Activated T-cell treated with anti-CD3 and anti-CD28 coated beads, Interleukin-2, amount 50 U/mL, for 72 hours (primary cell): ENCODE data around the gene IL37. TPM values are rescaled to one million over a fixed set of nuclear protein-coding genes. Genes with fewer than 3 reads are reported as not detected.

ENCODE experiments used
- ATAC-seq, 2 donors: fragments of 150-1000 bp; cut with Tn5 transposase; replicated peaks in 1 of 2; 2 replicates each; pipeline ENCODE4 v1.10.0; 2021; ENCODE audit warnings: moderate library complexity in 2 of 2, mild to moderate bottlenecking in 1 of 2
- DNase-seq, 2 donors: peaks; one replicate each; pipeline ENCODE4 v3.0.0; 2021 to 2022; ENCODE audit warnings: mixed read lengths in 1 of 2
- H3K27ac Mint-ChIP-seq: one replicate; pipeline ENCODE4 v1.8.0; 2022; ENCODE audit warnings: mild to moderate bottlenecking, moderate library complexity, mixed read lengths
- H3K27me3 Mint-ChIP-seq: one replicate; pipeline ENCODE4 v1.8.0; 2022; ENCODE audit warnings: low read depth, mixed read lengths
- H3K36me3 Mint-ChIP-seq, 2 donors: one replicate each; pipeline ENCODE4 v1.8.0; 2022; ENCODE audit warnings: mixed read lengths in 2 of 2, mild to moderate bottlenecking in 1 of 2; ENCODE audit not compliant: insufficient read depth in 2 of 2
- H3K4me1 Mint-ChIP-seq: one replicate; pipeline ENCODE4 v1.8.0; 2022; ENCODE audit warnings: low read depth, mixed read lengths
- H3K4me3 Mint-ChIP-seq, 2 donors: one replicate each; pipeline ENCODE4 v1.8.0; 2022; ENCODE audit warnings: mild to moderate bottlenecking in 2 of 2, mixed read lengths in 2 of 2, moderate library complexity in 2 of 2
- H3K9me3 Mint-ChIP-seq, 2 donors: one replicate each; pipeline ENCODE4 v1.8.0; 2022; ENCODE audit warnings: mixed read lengths in 2 of 2
- total RNA-seq, 2 donors: library from RNA; stranded (reverse); gene quantifications; one replicate each; pipeline ENCODE4 v1.2.3, GENCODE V29; 2022

The IL37 gene
- total RNA-seq, 2 donors from 2014 or later: not detected

- Mint-ChIP-seq H3K4me3 (peak overlapping the region in 1 of 2 donors; percentile 58), H3K9me3 (no peaks in the 10 kb centered on the region), H3K27me3 (no peaks in the 10 kb centered on the region), H3K27ac (peak overlapping the region; percentile 4), H3K4me1 (peaks cover 36% of the 10 kb centered on the region), H3K36me3 (no peaks in the 10 kb centered on the region)
- no peak for DNase-seq
- no peak for ATAC-seq
These were observed 30.3 kb upstream of the IL37 start for GRCh38 chr2:112880696-112881095.

- H3K4me3 Mint-ChIP-seq: peak overlapping the region; percentile 51 to 61
These were observed 29.6 kb upstream of the IL37 start for GRCh38 chr2:112881217-112881985.

GRCh38 chr2:112883669-112884068 lies 27.3 kb upstream of the IL37 start:
- DNase-seq (no peak), ATAC-seq (no peak)
- Mint-ChIP-seq H3K36me3 (no peaks in the 10 kb centered on the region), H3K27ac (no peak overlapping the region), H3K27me3 (no peaks in the 10 kb centered on the region), H3K4me1 (peaks cover 36% of the 10 kb centered on the region), H3K9me3 (no peaks in the 10 kb centered on the region), H3K4me3 (no peak overlapping the region)

More at GRCh38 chr2:112881217-112881985, 29.6 kb upstream of the IL37 start:
- ATAC-seq (peak; percentile 82 to 86), DNase-seq (peak; percentile 57)
- no peaks in the 10 kb centered on the region for H3K36me3 Mint-ChIP-seq
- peak overlapping the region; percentile 62 for H3K27ac Mint-ChIP-seq
- H3K9me3 Mint-ChIP-seq: no peaks in the 10 kb centered on the region
- H3K27me3 Mint-ChIP-seq: no peaks in the 10 kb centered on the region
- H3K4me1 Mint-ChIP-seq: peaks cover 36% of the 10 kb centered on the region

DNA sequence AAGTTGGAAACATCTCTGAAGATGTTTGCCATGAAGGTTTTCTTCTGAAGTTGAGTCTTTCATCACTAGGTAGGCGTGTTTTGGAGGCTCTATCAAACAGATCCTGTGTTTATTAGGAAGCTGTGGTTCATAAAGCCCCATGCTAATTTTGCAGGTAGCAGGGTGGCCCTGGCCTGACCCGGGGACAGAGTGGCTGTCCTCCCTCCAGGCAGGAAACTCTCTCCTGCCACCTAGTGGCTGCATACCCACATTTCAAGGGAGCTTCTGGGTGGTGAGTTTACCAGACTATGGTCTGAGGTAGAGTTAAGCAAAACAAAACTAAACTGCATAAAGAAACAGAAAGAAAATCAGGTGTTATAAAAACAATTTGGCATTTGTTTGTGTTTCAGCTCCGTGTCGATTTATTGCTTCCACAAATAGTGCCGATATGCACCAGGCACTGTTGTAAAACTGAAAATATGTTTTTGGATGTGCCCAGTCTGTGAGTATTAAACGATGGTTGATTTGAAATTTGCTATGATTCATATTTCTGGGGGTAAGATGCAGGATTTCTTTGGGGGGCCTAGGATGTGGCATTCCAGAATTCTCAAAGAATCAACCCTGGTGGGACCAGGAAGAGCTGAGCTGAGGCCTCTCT lies 26.0 kb upstream of the IL37 start:
- Mint-ChIP-seq H3K27me3 (no peaks in the 10 kb centered on the region), H3K4me3 (peak overlapping the region in 1 of 2 donors; percentile 15), H3K9me3 (no peaks in the 10 kb centered on the region), H3K4me1 (peaks cover 28% of the 10 kb centered on the region), H3K27ac (no peak overlapping the region), H3K36me3 (no peaks in the 10 kb centered on the region)
- peak; percentile 74 to 79 for ATAC-seq
- DNase-seq: peak; percentile 74 to 84

DNA sequence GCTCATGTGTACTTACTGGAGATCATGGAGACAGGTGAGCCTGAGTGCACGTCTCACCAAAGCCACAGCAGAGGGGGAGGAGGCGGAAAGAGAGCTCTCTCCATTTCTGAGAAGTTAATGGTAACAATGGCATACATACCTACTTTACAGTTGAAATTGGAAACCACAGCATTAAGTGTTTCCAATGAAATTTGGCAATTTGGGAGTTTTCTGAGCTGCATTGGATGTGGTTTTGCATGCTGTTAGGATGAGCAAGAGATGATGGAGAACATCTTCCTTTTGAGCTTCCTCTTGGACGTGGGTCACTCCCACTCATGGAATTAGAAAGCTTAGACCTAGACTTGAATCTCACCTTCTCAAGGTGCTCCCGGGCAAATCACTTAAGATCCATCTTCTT lies 25.5 kb upstream of the IL37 start:
- H3K9me3 Mint-ChIP-seq: no peaks in the 10 kb centered on the region
- H3K36me3 Mint-ChIP-seq: no peaks in the 10 kb centered on the region
- DNase-seq (no peak), ATAC-seq (peak in 1 of 2 donors; percentile 13)
- peaks cover 23% of the 10 kb centered on the region for H3K4me1 Mint-ChIP-seq
- no peaks in the 10 kb centered on the region for H3K27me3 Mint-ChIP-seq
- H3K27ac Mint-ChIP-seq: no peak overlapping the region
- peak overlapping the region in 1 of 2 donors; percentile 15 for H3K4me3 Mint-ChIP-seq

DNA sequence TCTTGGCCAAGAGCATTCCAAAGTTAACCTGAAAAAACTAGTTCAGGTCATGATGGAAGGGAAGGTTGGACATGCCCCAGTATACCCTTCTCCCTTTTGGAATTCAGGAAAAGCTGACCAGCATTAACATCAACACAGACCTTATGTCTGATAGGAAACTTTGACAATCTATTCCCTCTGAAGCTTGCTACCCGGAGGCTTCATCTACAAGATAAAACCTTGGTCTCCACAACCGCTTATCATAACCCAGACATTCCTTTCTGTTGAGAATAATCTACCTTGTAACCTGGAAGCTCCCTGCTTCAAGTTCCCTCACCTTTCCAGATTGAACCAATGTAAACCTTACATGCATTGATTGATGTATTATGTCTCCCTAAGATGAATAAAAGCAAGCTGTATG lies 24.7 kb upstream of the IL37 start:
- H3K9me3 Mint-ChIP-seq: no peaks in the 10 kb centered on the region
- DNase-seq (no peak), ATAC-seq (no peak)
- H3K36me3 Mint-ChIP-seq: no peaks in the 10 kb centered on the region
- no peaks in the 10 kb centered on the region for H3K27me3 Mint-ChIP-seq
- peaks cover 15% of the 10 kb centered on the region for H3K4me1 Mint-ChIP-seq
- H3K4me3 Mint-ChIP-seq: no peak overlapping the region
- H3K27ac Mint-ChIP-seq: no peak overlapping the region

- H3K4me1 Mint-ChIP-seq: peaks cover 11% of the 10 kb centered on the region
- H3K36me3 Mint-ChIP-seq: no peaks in the 10 kb centered on the region
- no peak overlapping the region for H3K4me3 Mint-ChIP-seq
- no peak overlapping the region for H3K27ac Mint-ChIP-seq
- no peaks in the 10 kb centered on the region for H3K9me3 Mint-ChIP-seq
- DNase-seq: no peak
- no peaks in the 10 kb centered on the region for H3K27me3 Mint-ChIP-seq
- ATAC-seq: no peak
These were observed 22.8 kb upstream of the IL37 start for GRCh38 chr2:112887964-112888749.

- Mint-ChIP-seq H3K27ac (no peak overlapping the region), H3K27me3 (no peaks in the 10 kb centered on the region), H3K9me3 (no peaks in the 10 kb centered on the region), H3K4me1 (peaks cover 7% of the 10 kb centered on the region), H3K36me3 (no peaks in the 10 kb centered on the region), H3K4me3 (no peak overlapping the region)
- ATAC-seq (no peak), DNase-seq (no peak)
These were observed 21.0 kb upstream of the IL37 start for GRCh38 chr2:112889976-112890375.

DNA sequence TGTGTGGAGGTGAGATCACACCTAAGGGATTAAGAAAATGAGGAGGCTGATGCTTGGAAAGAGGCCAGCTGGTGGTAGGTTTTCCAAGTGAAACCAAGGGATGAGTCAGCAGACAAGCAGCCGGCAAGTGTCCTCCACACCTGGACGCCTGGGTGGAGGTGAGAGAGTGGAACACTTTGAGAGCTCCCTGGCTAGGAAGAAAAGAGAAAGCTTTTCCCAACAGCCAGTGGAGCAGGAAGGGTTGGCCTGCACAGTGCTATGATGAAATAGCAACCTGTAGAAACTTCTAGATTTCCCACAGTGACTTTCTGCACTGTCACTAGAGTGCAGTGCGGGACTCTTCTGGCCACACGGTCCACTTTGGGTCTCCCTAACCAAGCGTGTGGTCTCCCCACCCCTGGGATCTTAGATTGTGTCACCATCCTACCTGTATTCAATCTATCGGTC lies 19.6 kb upstream of the IL37 start:
- Mint-ChIP-seq H3K36me3 (no peaks in the 10 kb centered on the region), H3K9me3 (no peaks in the 10 kb centered on the region), H3K27me3 (no peaks in the 10 kb centered on the region), H3K4me3 (no peak overlapping the region), H3K4me1 (no peaks in the 10 kb centered on the region), H3K27ac (no peak overlapping the region)
- no peak for ATAC-seq
- DNase-seq: no peak

DNA sequence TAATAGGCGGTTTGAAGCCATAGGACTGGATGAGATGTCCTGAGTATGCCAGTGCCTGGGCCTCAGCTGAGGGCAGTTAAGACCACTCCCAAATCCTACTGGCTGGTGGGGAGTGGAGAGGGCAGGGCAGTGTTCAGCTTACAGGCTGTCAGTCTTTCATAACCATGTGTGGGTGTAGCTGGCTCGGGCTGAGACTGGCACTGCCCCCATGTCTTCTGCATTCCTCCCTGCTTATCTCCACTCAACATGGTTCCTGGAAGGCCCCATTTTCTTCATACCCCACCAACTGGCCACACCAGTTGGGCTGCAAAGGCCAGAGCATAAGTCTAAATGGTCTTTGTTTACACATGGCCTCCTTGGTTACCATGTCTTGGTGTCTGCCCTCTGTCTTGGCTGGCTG lies 17.2 kb upstream of the IL37 start:
- H3K27me3 Mint-ChIP-seq: peaks cover 12% of the 10 kb centered on the region
- no peak for ATAC-seq
- H3K9me3 Mint-ChIP-seq: no peaks in the 10 kb centered on the region
- no peak overlapping the region for H3K4me3 Mint-ChIP-seq
- DNase-seq: no peak
- H3K36me3 Mint-ChIP-seq: no peaks in the 10 kb centered on the region
- H3K27ac Mint-ChIP-seq: no peak overlapping the region
- H3K4me1 Mint-ChIP-seq: no peaks in the 10 kb centered on the region

DNA sequence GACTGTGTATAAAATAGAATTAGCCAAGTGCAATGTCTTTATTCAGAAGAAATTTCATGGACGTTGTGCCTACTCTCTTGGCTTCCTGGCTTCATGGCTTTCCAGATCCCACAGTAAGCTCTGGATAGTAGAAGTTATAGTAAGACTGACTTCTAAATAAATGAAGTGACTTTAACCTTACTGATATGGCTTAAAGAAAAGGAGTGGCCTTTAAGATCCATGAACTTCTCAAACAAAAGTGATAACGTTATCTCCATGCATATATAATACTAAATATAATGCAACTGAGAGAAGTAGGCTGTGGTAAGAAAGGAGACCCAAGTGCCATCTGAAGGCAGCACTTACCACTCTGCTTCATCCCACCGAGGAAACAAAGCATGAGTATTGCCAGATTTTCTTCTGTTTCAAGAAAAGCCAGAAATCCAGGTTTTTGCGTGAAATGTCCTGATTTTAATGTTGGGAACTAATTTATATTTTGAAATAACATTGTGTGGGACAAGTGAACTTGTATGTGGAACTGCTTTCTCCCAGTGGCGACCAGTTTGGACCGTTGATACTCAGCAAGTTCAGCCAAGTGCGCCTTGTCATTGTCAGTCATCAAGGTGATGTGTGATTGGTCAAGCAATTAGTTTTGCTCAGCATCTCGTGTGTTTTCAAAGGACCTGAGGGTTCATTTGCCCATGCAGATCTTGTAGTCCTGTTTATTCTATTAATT lies 13.9 kb upstream of the IL37 start:
- Mint-ChIP-seq H3K4me1 (no peaks in the 10 kb centered on the region), H3K27me3 (peaks cover 18% of the 10 kb centered on the region), H3K27ac (no peak overlapping the region), H3K4me3 (no peak overlapping the region), H3K9me3 (no peaks in the 10 kb centered on the region), H3K36me3 (no peaks in the 10 kb centered on the region)
- ATAC-seq (no peak), DNase-seq (no peak)

DNA sequence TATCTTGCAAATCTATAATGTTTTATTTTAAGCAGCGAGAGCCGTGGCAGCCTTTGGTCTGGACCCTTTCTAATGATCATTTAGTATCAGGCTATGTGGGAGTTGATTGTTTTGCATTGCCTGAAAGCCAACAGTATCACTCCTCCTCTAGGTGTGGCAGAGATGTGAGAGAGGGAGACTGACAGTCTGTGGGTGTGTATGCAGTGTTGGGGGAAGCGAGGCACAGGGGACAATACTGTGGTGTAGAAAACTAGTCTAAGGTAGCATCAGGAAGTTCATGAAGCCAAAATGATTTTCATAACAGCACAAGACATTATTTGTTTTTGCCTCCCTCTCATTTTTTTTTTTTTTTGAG lies 13.4 kb upstream of the IL37 start:
- no peak overlapping the region for H3K27ac Mint-ChIP-seq
- ATAC-seq: no peak
- no peaks in the 10 kb centered on the region for H3K4me1 Mint-ChIP-seq
- no peaks in the 10 kb centered on the region for H3K9me3 Mint-ChIP-seq
- DNase-seq: no peak
- H3K4me3 Mint-ChIP-seq: no peak overlapping the region
- H3K36me3 Mint-ChIP-seq: no peaks in the 10 kb centered on the region
- peaks cover 18% of the 10 kb centered on the region for H3K27me3 Mint-ChIP-seq
